OCI-LY1 (cell line): ENCODE data around the gene SSC4D.
"Not testable (repeated sequence)": the region's sequence is repeated elsewhere in the genome, so short reads cannot be mapped to it uniquely, and the experiment has no call there.

Experiments
- H2AFZ ChIP-seq: fragments of 200-600 bp; sonication (generic), shearing (Covaris generic); 2 replicates; pipeline ENCODE4 v1.6.0; 2014; ENCODE audit warnings: antibody characterized with exemption, mild to moderate bottlenecking, low read length
- H3F3A ChIP-seq: fragments of 200-600 bp; sonication (generic), shearing (Covaris generic); 2 replicates; pipeline ENCODE4 v1.6.0; 2014; ENCODE audit warnings: mild to moderate bottlenecking, antibody characterized with exemption, low read length, moderate library complexity; ENCODE audit not compliant: insufficient read depth
- H3K27ac ChIP-seq: fragments of 200-600 bp; sonication (generic); 2 replicates; pipeline ENCODE4 v1.5.1; 2014; ENCODE audit warnings: low read length, mixed run types, mild to moderate bottlenecking, low read depth; ENCODE audit not compliant: poor library complexity, severe bottlenecking
- H3K27me3 ChIP-seq: fragments of 200-600 bp; sonication (generic); 2 replicates; pipeline ENCODE4 v1.6.0; 2014; ENCODE audit warnings: antibody characterized with exemption, mild to moderate bottlenecking, low read length, moderate library complexity; ENCODE audit not compliant: insufficient read depth
- H3K36me3 ChIP-seq: fragments of 200-600 bp; sonication (generic); 2 replicates; pipeline ENCODE4 v1.6.1; 2014; ENCODE audit warnings: mild to moderate bottlenecking, antibody characterized with exemption, low read length, moderate library complexity, mixed read lengths; ENCODE audit not compliant: insufficient read depth
- H3K4me1 ChIP-seq: fragments of 200-600 bp; sonication (generic); 2 replicates; pipeline ENCODE4 v1.5.1; 2014; ENCODE audit warnings: mild to moderate bottlenecking, low read length, moderate library complexity; ENCODE audit not compliant: insufficient read depth, severe bottlenecking
- H3K4me2 ChIP-seq: fragments of 200-600 bp; sonication (generic), shearing (Covaris generic); 2 replicates; pipeline ENCODE4 v1.6.1; 2014; ENCODE audit warnings: low read length
- H3K4me3 ChIP-seq: fragments of 200-600 bp; sonication (generic); 2 replicates; pipeline ENCODE4 v1.5.1; 2014; ENCODE audit warnings: low read length, low read depth, mild to moderate bottlenecking, mixed read lengths; ENCODE audit not compliant: poor library complexity, severe bottlenecking
- H3K79me2 ChIP-seq: fragments of 200-600 bp; shearing (Covaris generic); 2 replicates; pipeline ENCODE4 v1.6.1; 2016; ENCODE audit warnings: mixed run types, low read length, mixed read lengths; ENCODE audit not compliant: insufficient read depth
- H3K9ac ChIP-seq: fragments of 200-600 bp; sonication (generic), shearing (Covaris generic); 2 replicates; pipeline ENCODE4 v1.6.1; 2014; ENCODE audit warnings: mild to moderate bottlenecking, low read length, mixed read lengths
- H3K9me2 ChIP-seq: fragments of 200-600 bp; sonication (generic), shearing (Covaris generic); 2 replicates; pipeline ENCODE4 v1.6.1; 2014; ENCODE audit warnings: low read depth, mild to moderate bottlenecking, low read length, mixed read lengths
- H3K9me3 ChIP-seq: fragments of 200-600 bp; shearing (Covaris generic); 2 replicates; pipeline ENCODE4 v1.6.1; 2014; ENCODE audit warnings: low read length, mixed read lengths
- H4K20me1 ChIP-seq: fragments of 200-600 bp; sonication (generic), shearing (Covaris generic); 2 replicates; pipeline ENCODE4 v1.6.0; 2016; ENCODE audit warnings: mild to moderate bottlenecking, low read length; ENCODE audit not compliant: insufficient read depth
- EZH2 ChIP-seq: fragments of 200-600 bp; sonication (generic), shearing (Covaris generic); IDR thresholded peaks from 2 replicates; pipeline ENCODE4 v1.8.0; 2017; ENCODE audit warnings: borderline replicate concordance, mixed run types, mild to moderate bottlenecking, antibody characterized with exemption, low read length, moderate library complexity, mixed read lengths
- TF ChIP-seq, protein P1 (sequence below): fragments of 200-600 bp; sonication (generic), shearing (Covaris generic); IDR thresholded peaks from 2 replicates; pipeline ENCODE4 v1.5.1; 2017; ENCODE audit warnings: mild to moderate bottlenecking, antibody characterized with exemption, low read length, moderate library complexity, mixed read lengths

The SSC4D gene

GRCh38 chr7:76424413-76425111 lies 15.1 kb upstream of the SSC4D start, which contains the start of gene ZP3:
ZP3 (plus strand) TSS chr7:76424950; CDS start chr7:76424965, 15 bp downstream.
- H4K20me1 ChIP-seq = no peaks in the 10 kb centered on the region
- no peaks in the 10 kb centered on the region for H3K9me3 ChIP-seq
- H3F3A ChIP-seq = no peaks in the 10 kb centered on the region
- H3K36me3 ChIP-seq = no peaks in the 10 kb centered on the region
- no peaks in the 10 kb centered on the region for H3K9me2 ChIP-seq
- TF ChIP-seq EZH2 = no peak
- TF ChIP-seq, protein P1, sequence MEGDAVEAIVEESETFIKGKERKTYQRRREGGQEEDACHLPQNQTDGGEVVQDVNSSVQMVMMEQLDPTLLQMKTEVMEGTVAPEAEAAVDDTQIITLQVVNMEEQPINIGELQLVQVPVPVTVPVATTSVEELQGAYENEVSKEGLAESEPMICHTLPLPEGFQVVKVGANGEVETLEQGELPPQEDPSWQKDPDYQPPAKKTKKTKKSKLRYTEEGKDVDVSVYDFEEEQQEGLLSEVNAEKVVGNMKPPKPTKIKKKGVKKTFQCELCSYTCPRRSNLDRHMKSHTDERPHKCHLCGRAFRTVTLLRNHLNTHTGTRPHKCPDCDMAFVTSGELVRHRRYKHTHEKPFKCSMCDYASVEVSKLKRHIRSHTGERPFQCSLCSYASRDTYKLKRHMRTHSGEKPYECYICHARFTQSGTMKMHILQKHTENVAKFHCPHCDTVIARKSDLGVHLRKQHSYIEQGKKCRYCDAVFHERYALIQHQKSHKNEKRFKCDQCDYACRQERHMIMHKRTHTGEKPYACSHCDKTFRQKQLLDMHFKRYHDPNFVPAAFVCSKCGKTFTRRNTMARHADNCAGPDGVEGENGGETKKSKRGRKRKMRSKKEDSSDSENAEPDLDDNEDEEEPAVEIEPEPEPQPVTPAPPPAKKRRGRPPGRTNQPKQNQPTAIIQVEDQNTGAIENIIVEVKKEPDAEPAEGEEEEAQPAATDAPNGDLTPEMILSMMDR = no peak
- no peaks in the 10 kb centered on the region for H3K79me2 ChIP-seq
- H3K4me2 ChIP-seq = no peak within 1 kb of the TSS
- H3K27ac ChIP-seq = no peak within 1 kb of the TSS
- no peaks in the 10 kb centered on the region for H3K27me3 ChIP-seq
- no peaks in the 10 kb centered on the region for H3K4me1 ChIP-seq
- no peak within 1 kb of the TSS for H2AFZ ChIP-seq
- H3K4me3 ChIP-seq = no peak within 1 kb of the TSS
- H3K9ac ChIP-seq = no peak within 1 kb of the TSS

- Histone ChIP-seq H3K4me3 (no peak overlapping the region), H3K4me2 (no peak overlapping the region), H3K9me2 (no peaks in the 10 kb centered on the region), H3K4me1 (no peaks in the 10 kb centered on the region), H3K27me3 (0 out of 2 replicates have a peak, but pooled peaks cover 2% of the 10 kb centered on the region), H3K27ac (no peak overlapping the region), H3F3A (no peaks in the 10 kb centered on the region), H4K20me1 (no peaks in the 10 kb centered on the region), H3K9ac (no peak overlapping the region), H2AFZ (no peak overlapping the region), H3K9me3 (no peaks in the 10 kb centered on the region), H3K79me2 (no peaks in the 10 kb centered on the region), H3K36me3 (no peaks in the 10 kb centered on the region)
- no peak for TF ChIP-seq EZH2
- TF ChIP-seq, protein P1 = no peak
These were observed 14.3 kb upstream of the SSC4D start for GRCh38 chr7:76423666-76424412.

GRCh38 chr7:76421097-76421496 lies 11.6 kb upstream of the SSC4D start:
- not testable (repeated sequence) for H3K4me1 ChIP-seq, H3K36me3 ChIP-seq, H3K79me2 ChIP-seq, H3K4me2 ChIP-seq, H2AFZ ChIP-seq, H3K9me3 ChIP-seq, H3K4me3 ChIP-seq, H3K27ac ChIP-seq, H3K9me2 ChIP-seq, H3F3A ChIP-seq, H4K20me1 ChIP-seq, H3K27me3 ChIP-seq, H3K9ac ChIP-seq

- not testable (repeated sequence) for H3K9me2 ChIP-seq, H2AFZ ChIP-seq, H3K4me3 ChIP-seq, H3K36me3 ChIP-seq, H3K9me3 ChIP-seq, H3K9ac ChIP-seq, H3K27me3 ChIP-seq, H3K4me2 ChIP-seq, H4K20me1 ChIP-seq, H3K27ac ChIP-seq, H3K79me2 ChIP-seq, H3K4me1 ChIP-seq, H3F3A ChIP-seq
These were observed 8.3 kb upstream of the SSC4D start for GRCh38 chr7:76417654-76418310.
